Liver (tissue), 9 donors: ENCODE measurements around the gene PDZK1. TPM values are rescaled to one million over a fixed set of nuclear protein-coding genes. Genes with fewer than 3 reads are reported as not detected.
A peak's percentile ranks its signal among the peaks of the same experiment; 100 is the strongest.

Experiments
- DNase-seq: peaks from one replicate; pipeline ENCODE4 v3.0.0-alpha.2; 2017; ENCODE audit warnings: low spot score
- H3K27ac ChIP-seq, 2 donors: one replicate each; pipeline ENCODE4 v1.7.0; 2013; ENCODE audit warnings: inconsistent platforms in 2 of 2, low read length in 2 of 2, control low read depth in 1 of 2, low read depth in 1 of 2, mild to moderate bottlenecking in 1 of 2
- H3K27me3 ChIP-seq, 4 donors: one replicate each; pipeline versions ENCODE4 v1.6.1 to v1.7.0; 2013; ENCODE audit warnings: low read length in 3 of 4, inconsistent platforms in 1 of 4, mild to moderate bottlenecking in 1 of 4, moderate library complexity in 1 of 4; ENCODE audit not compliant: control insufficient read depth in 4 of 4, insufficient read depth in 4 of 4
- H3K36me3 ChIP-seq, 4 donors: one replicate each; pipeline versions ENCODE4 v1.6.1 to v1.7.0; 2013; ENCODE audit warnings: low read length in 3 of 4, mild to moderate bottlenecking in 3 of 4, low read depth in 1 of 4, moderate library complexity in 1 of 4; ENCODE audit not compliant: control insufficient read depth in 4 of 4, insufficient read depth in 3 of 4
- H3K4me1 ChIP-seq, 4 donors: one replicate each; pipeline versions ENCODE4 v1.6.1 to v1.7.0; 2013; ENCODE audit warnings: low read length in 3 of 4, mild to moderate bottlenecking in 3 of 4, moderate library complexity in 1 of 4; ENCODE audit not compliant: control insufficient read depth in 4 of 4, insufficient read depth in 4 of 4
- H3K4me3 ChIP-seq, 3 donors: one replicate each; pipeline versions ENCODE4 v1.6.1 to v1.7.0; 2013; ENCODE audit warnings: low read length in 3 of 3, control low read depth in 1 of 3, low read depth in 1 of 3, mild to moderate bottlenecking in 1 of 3
- H3K9ac ChIP-seq, 2 donors: one replicate each; pipeline ENCODE4 v1.7.0; 2013; ENCODE audit warnings: low read length in 2 of 2, mild to moderate bottlenecking in 2 of 2, moderate library complexity in 2 of 2, control low read depth in 1 of 2, low read depth in 1 of 2
- H3K9me3 ChIP-seq, 4 donors: one replicate each; pipeline versions ENCODE4 v1.6.1 to v1.7.0; 2013; ENCODE audit warnings: low read length in 3 of 4; ENCODE audit not compliant: control insufficient read depth in 4 of 4
- EGR1 ChIP-seq, 2 donors: IDR thresholded peaks; 2 replicates each; pipeline ENCODE4 v1.6.1; 2016 to 2018; ENCODE audit warnings: antibody characterized with exemption in 2 of 2, low read depth in 2 of 2
- FOXA1 ChIP-seq: IDR thresholded peaks from 2 replicates; pipeline ENCODE4 v1.6.1; 2016; ENCODE audit warnings: antibody characterized with exemption
- FOXA2 ChIP-seq: IDR thresholded peaks from 2 replicates; pipeline ENCODE4 v1.6.1; 2016; ENCODE audit warnings: antibody characterized with exemption
- GABPA ChIP-seq, 2 donors: IDR thresholded peaks in 1 of 2; conservative IDR thresholded peaks in 1 of 2; 2 replicates each; pipeline ENCODE4 v1.6.1; 2016; ENCODE audit warnings: antibody characterized with exemption in 2 of 2, mild to moderate bottlenecking in 1 of 2, moderate library complexity in 1 of 2
- HNF4A ChIP-seq, 2 donors: conservative IDR thresholded peaks; 2 replicates each; pipeline ENCODE4 v1.6.1; 2016; ENCODE audit warnings: antibody characterized with exemption in 2 of 2, mild to moderate bottlenecking in 2 of 2
- HNF4G ChIP-seq: IDR thresholded peaks from 2 replicates; pipeline ENCODE4 v1.6.1; 2016; ENCODE audit warnings: antibody characterized with exemption
- JUND ChIP-seq, 2 donors: IDR thresholded peaks; 2 replicates each; pipeline ENCODE4 v1.6.1; 2016; ENCODE audit warnings: antibody characterized with exemption in 2 of 2
- NR2F2 ChIP-seq: IDR thresholded peaks from 2 replicates; pipeline ENCODE4 v1.6.1; 2016; ENCODE audit warnings: antibody characterized with exemption
- RAD21 ChIP-seq, 2 donors: IDR thresholded peaks; 2 replicates each; pipeline ENCODE4 v1.6.1; 2016; ENCODE audit warnings: antibody characterized with exemption in 2 of 2, mild to moderate bottlenecking in 2 of 2
- RXRA ChIP-seq, 2 donors: IDR thresholded peaks; 2 replicates each; pipeline ENCODE4 v1.6.1; 2017 to 2018; ENCODE audit warnings: antibody characterized with exemption in 2 of 2, mild to moderate bottlenecking in 1 of 2
- SP1 ChIP-seq: IDR thresholded peaks from 2 replicates; pipeline ENCODE4 v1.6.1; 2018; ENCODE audit warnings: antibody characterized with exemption, mild to moderate bottlenecking
- TAF1 ChIP-seq: conservative IDR thresholded peaks from 2 replicates; pipeline ENCODE4 v1.6.1; 2016; ENCODE audit warnings: antibody characterized with exemption, mild to moderate bottlenecking
- YY1 ChIP-seq: IDR thresholded peaks from 2 replicates; pipeline ENCODE4 v1.6.1; 2016; ENCODE audit warnings: antibody characterized with exemption, mild to moderate bottlenecking
- WGBS: extraction: QIAGEN DNeasy Blood & Tissue Kit; methylation state at CpG from one replicate; pipeline ENCODE4 v1.1.7; 2013; 5-methylcytosine and 5-hydroxymethylcytosine counted together
- polyA plus RNA-seq, 2 donors: library from polyadenylated mRNA; stranded (reverse) in 1 of 2; unstranded in 1 of 2; fragments of 200-250 nt in 1 of 2; fragments of >200 nt in 1 of 2; fragmentation: Nextera tagmentation in 1 of 2; extraction: Ambion mirVana in 1 of 2; gene quantifications; one replicate each; pipeline versions ENCODE4 v1.2.1 to v1.2.3, GENCODE V29; 2013 to 2015
- total RNA-seq, 2 donors: library from RNA; depleted of rRNA; stranded (reverse); fragments of >200 nt; gene quantifications; one replicate each; pipeline ENCODE4 v1.2.3, GENCODE V29; 2014
- TF ChIP-seq, protein P1 (sequence below): fragments of 150-350 bp; IDR thresholded peaks from 2 replicates; pipeline ENCODE4 v1.5.1; 2017; ENCODE audit warnings: improper control_type of control experiment, low read depth, low read length; ENCODE audit not compliant: missing input control
- TF ChIP-seq, protein P2 (sequence below): IDR thresholded peaks from 2 replicates; pipeline ENCODE4 v1.6.1; 2016; ENCODE audit warnings: antibody characterized with exemption, mild to moderate bottlenecking
- TF ChIP-seq, protein P3 (sequence below): IDR thresholded peaks from 2 replicates; pipeline ENCODE4 v1.6.1; 2016; ENCODE audit warnings: antibody characterized with exemption
- TF ChIP-seq, protein P4 (sequence below): IDR thresholded peaks from 2 replicates; pipeline ENCODE4 v1.6.1; 2016; ENCODE audit warnings: antibody characterized with exemption
- TF ChIP-seq, protein P5 (sequence below): IDR thresholded peaks from 2 replicates; pipeline ENCODE4 v1.6.1; 2016; ENCODE audit warnings: antibody characterized with exemption
- donor health status: healthy.
- donor health status: healthy.
- donor health status: healthy.
- donor health status: healthy.
- donor health status: healthy.

The PDZK1 gene
- total and polyA plus RNA-seq, 4 donors = 40.5 to 85.4 (median 60.6) TPM

DNA sequence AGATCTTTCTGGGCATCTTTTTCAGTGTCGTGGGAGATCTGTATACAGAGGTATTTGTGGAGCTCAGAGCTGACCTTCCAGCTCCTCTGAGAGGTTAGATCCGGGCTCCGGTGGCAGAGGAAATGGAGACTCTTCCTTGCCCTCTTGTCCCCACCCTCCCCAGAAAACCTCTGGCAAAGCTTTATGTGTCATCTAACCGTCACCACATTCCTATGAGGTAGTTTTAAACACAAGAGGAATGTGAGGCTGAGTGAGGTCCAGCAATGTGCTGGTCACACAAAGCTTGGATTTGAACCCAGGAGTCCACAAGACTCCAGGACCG, 13.3 kb upstream of the PDZK1 start:
- Histone ChIP-seq H3K4me3 (peak overlapping the region in 1 of 3 donors; percentile 30), H3K9me3 (no peaks in the 10 kb centered on the region), H3K27ac (no peak overlapping the region), H3K27me3 (no peaks in the 10 kb centered on the region), H3K9ac (no peak overlapping the region), H3K36me3 (no peaks in the 10 kb centered on the region), H3K4me1 (peaks cover 0 to 5% (median 4%) of the 10 kb centered on the region in 4 donors)
- DNase-seq = no peak
- no peak for TF ChIP-seq TAF1
- no peak for TF ChIP-seq RAD21 (IDR thresholded peaks at IDR 0.05)
- no peak for TF ChIP-seq HNF4G
- TF ChIP-seq EGR1 (IDR thresholded peaks at IDR 0.05; ENCODE audit: low read depth in 2 of 2) = no peak
- no peak for TF ChIP-seq RXRA (IDR thresholded peaks at IDR 0.05)
- TF ChIP-seq GABPA (IDR thresholded peaks at IDR 0.05 in 1 of 2, conservative IDR thresholded peaks at IDR 0.05 in 1 of 2) = no peak
- no peak for TF ChIP-seq HNF4A (conservative IDR thresholded peaks at IDR 0.05)
- TF ChIP-seq, protein P1, sequence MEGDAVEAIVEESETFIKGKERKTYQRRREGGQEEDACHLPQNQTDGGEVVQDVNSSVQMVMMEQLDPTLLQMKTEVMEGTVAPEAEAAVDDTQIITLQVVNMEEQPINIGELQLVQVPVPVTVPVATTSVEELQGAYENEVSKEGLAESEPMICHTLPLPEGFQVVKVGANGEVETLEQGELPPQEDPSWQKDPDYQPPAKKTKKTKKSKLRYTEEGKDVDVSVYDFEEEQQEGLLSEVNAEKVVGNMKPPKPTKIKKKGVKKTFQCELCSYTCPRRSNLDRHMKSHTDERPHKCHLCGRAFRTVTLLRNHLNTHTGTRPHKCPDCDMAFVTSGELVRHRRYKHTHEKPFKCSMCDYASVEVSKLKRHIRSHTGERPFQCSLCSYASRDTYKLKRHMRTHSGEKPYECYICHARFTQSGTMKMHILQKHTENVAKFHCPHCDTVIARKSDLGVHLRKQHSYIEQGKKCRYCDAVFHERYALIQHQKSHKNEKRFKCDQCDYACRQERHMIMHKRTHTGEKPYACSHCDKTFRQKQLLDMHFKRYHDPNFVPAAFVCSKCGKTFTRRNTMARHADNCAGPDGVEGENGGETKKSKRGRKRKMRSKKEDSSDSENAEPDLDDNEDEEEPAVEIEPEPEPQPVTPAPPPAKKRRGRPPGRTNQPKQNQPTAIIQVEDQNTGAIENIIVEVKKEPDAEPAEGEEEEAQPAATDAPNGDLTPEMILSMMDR = no peak
- TF ChIP-seq FOXA2 = no peak
- TF ChIP-seq, protein P2, sequence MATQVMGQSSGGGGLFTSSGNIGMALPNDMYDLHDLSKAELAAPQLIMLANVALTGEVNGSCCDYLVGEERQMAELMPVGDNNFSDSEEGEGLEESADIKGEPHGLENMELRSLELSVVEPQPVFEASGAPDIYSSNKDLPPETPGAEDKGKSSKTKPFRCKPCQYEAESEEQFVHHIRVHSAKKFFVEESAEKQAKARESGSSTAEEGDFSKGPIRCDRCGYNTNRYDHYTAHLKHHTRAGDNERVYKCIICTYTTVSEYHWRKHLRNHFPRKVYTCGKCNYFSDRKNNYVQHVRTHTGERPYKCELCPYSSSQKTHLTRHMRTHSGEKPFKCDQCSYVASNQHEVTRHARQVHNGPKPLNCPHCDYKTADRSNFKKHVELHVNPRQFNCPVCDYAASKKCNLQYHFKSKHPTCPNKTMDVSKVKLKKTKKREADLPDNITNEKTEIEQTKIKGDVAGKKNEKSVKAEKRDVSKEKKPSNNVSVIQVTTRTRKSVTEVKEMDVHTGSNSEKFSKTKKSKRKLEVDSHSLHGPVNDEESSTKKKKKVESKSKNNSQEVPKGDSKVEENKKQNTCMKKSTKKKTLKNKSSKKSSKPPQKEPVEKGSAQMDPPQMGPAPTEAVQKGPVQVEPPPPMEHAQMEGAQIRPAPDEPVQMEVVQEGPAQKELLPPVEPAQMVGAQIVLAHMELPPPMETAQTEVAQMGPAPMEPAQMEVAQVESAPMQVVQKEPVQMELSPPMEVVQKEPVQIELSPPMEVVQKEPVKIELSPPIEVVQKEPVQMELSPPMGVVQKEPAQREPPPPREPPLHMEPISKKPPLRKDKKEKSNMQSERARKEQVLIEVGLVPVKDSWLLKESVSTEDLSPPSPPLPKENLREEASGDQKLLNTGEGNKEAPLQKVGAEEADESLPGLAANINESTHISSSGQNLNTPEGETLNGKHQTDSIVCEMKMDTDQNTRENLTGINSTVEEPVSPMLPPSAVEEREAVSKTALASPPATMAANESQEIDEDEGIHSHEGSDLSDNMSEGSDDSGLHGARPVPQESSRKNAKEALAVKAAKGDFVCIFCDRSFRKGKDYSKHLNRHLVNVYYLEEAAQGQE = no peak
- no peak for TF ChIP-seq FOXA1
- TF ChIP-seq NR2F2 = no peak
- TF ChIP-seq, protein P3, sequence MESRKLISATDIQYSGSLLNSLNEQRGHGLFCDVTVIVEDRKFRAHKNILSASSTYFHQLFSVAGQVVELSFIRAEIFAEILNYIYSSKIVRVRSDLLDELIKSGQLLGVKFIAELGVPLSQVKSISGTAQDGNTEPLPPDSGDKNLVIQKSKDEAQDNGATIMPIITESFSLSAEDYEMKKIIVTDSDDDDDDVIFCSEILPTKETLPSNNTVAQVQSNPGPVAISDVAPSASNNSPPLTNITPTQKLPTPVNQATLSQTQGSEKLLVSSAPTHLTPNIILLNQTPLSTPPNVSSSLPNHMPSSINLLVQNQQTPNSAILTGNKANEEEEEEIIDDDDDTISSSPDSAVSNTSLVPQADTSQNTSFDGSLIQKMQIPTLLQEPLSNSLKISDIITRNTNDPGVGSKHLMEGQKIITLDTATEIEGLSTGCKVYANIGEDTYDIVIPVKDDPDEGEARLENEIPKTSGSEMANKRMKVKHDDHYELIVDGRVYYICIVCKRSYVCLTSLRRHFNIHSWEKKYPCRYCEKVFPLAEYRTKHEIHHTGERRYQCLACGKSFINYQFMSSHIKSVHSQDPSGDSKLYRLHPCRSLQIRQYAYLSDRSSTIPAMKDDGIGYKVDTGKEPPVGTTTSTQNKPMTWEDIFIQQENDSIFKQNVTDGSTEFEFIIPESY = no peak
- TF ChIP-seq, protein P4, sequence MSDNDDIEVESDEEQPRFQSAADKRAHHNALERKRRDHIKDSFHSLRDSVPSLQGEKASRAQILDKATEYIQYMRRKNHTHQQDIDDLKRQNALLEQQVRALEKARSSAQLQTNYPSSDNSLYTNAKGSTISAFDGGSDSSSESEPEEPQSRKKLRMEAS = no peak
- no peak for TF ChIP-seq SP1
- no peak for TF ChIP-seq YY1
- TF ChIP-seq, protein P5, sequence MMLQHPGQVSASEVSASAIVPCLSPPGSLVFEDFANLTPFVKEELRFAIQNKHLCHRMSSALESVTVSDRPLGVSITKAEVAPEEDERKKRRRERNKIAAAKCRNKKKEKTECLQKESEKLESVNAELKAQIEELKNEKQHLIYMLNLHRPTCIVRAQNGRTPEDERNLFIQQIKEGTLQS = no peak
- TF ChIP-seq JUND (IDR thresholded peaks at IDR 0.05) = no peak
- 58% methylated on average over 5 of the region's 5 CpGs for WGBS
